DMS 273 (cell line): ENCODE measurements around the gene NCBP3.

Source experiments
- DNase-seq: peaks from one replicate; lab custom pipeline; 2025; ENCODE audit not compliant: unreplicated experiment; lab: John Stamatoyannopoulos, UW

Gene NCBP3

DNA sequence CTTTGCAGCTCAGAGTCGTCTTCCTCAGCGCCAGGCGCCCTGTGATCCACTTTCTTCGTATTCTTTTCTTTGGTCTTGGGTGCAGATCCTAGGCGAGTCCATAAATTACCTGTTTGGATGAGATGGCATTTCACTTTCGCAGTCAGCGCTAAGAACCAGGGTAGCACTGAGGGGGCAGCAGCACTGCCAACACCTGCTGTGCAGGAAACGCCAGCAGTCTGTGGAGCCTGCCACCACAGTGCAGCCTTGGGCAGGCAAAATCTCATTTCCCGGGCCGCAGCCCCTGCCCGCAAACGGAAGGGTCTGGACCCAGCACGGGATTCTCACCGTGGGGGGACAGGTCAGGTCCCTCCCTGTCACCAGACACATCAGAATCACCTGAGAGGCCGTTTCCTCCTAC, 32.9 kb downstream of the NCBP3 start:
- DNase-seq = no peak

DNA sequence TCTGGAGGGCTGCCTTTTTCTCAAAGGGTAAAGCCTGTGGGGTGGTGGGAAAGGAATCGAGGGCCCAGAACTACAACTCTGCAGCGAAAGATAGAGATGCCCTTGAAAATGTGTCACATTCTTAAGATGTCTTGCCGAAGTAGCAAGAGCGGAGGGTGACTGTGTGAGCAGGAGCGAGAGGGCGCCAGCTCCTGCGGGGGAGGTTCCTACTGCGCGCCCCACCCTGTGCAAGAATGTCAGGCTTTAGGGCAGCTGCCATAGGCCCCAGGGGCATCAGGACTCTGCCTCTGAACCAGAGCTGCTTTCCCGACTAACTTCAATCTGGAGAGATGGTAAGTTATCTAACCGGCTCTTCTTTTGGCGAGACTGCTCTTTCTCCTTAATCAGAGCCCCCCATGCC, 33.3 kb downstream of the NCBP3 start:
- no peak for DNase-seq

DNA sequence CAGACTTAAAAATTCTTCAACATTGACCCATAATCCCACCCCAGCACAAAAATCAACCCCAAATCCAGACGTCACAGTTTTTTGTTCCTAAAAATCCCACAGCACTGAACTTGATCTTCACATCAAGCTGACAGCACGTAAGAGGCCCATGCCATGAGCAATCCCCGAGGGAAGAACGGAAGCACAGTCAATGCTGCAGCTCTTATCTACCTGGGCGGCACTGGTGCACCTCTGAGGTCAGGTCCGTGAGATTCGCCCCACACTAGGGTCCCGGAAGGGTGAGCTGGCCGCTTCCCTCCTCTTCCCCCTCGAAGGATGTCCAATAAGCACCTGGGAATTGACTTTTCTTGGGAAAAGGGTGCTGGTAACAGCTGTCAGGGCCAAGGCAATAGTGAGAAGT, 33.8 kb downstream of the NCBP3 start:
- no peak for DNase-seq

DNA sequence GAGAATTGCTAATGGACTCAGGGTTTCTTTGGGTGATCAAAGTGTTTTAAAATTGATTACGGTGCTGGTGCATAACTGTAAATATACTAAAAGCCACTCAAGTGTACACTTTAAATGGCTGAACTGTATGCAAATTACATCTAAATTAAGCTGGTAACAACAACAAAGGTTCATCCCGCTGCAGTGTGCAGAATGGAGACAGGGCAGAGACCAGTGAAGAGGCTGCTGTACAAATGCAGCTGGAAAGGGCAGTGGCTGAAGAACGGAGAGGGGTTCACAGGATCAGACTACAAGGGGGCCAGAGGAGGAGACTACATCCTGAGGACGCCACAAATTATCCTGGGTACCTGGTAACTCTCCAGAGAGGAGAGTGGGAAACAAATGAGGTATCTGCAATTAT, 36.0 kb downstream of the NCBP3 start:
- no peak for DNase-seq

DNA sequence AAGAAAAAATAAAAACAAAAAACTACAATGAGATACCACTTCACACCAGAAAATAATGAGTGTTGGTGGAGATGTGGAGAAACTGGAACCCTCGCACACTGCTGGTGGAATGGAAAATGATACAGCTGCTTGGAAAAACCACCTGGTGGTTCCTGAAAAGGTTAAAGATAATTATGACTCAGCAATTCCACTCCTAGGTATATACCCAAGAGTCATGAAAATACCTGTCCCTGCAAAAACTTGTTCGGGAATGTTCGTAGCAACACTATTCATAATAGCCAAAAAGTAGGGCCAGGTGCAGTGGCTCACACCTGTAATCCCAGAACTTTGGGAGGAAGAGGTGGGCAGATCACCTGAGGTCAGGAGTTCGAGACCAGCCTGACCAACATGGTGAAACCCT, 36.9 kb downstream of the NCBP3 start:
- no peak for DNase-seq

DNA sequence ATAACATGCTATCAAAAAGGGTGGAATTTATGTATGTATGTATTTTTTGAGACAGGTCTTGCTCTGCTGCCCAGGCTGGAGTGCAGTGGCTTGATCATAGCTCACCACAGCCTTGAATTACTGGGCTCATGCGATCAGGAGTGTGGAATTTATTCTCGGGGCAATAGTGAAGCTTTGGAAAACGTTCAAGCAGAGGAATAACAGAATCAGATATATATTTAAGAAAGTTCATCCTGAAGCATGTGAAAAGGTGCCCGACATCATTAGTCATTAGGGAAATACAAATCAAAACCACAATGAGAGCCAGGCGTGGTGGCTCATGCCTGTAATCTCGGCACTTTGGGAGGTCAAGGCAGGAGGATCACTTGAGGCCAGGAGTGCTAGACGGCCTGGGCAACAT, 37.3 kb downstream of the NCBP3 start:
- DNase-seq = no peak

DNA sequence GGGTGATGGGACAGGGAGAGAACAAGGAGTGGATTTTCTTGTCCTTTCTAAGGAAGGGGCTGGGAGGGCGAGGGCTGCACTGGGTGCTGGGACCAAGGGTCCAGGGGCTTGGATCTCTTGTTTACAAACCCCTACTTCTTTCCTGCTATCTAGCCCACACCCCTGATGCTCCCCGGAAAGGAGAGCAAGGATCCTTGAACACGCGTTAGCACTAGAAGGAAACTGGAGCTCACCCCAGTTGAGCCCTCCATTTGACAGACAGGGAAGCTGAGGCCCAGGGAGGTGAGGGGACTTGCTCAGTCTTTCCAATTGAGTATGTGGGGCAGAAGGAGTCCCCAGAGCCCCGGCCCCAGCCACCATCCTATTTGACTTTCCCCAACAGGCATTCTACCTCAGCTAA, 40.5 kb downstream of the NCBP3 start:
- DNase-seq = no peak

DNA sequence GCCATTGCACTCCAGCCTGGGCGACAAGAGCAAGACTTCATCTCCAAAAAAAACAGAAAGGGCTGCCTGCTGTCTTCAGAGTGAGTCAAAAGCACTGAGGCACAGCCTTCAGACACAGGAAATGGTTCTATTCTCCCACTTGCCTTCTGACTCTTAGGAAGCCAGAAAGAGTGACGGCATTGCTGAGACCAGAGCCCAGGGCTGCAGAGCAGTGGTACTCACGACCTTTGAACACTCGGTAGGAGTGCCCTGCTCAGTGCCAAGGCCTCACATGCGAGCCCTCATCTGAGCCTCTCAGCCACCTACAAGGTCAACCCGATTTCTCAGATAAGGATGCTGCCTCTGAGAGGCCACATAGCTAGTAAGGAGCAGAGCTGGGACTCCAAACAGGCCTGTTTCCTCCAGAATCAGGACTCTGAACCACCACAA, 41.5 kb downstream of the NCBP3 start:
- no peak for DNase-seq

DNA sequence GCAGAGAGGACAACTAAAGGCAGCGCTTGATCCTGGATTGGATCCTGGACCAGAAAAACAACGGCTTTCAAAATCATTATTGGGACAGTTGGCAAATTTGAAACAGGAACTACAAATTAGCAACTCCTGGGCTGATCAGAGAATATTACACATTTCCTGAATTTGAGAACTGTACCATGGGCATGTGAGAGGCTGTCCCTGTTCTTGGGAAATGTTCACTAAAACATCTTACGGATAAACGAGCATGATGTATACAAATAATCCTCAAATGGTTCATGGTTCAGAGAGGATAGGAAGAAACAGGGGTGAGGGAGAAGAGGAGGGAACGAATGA, 42.8 kb downstream of the NCBP3 start:
- DNase-seq = no peak

DNA sequence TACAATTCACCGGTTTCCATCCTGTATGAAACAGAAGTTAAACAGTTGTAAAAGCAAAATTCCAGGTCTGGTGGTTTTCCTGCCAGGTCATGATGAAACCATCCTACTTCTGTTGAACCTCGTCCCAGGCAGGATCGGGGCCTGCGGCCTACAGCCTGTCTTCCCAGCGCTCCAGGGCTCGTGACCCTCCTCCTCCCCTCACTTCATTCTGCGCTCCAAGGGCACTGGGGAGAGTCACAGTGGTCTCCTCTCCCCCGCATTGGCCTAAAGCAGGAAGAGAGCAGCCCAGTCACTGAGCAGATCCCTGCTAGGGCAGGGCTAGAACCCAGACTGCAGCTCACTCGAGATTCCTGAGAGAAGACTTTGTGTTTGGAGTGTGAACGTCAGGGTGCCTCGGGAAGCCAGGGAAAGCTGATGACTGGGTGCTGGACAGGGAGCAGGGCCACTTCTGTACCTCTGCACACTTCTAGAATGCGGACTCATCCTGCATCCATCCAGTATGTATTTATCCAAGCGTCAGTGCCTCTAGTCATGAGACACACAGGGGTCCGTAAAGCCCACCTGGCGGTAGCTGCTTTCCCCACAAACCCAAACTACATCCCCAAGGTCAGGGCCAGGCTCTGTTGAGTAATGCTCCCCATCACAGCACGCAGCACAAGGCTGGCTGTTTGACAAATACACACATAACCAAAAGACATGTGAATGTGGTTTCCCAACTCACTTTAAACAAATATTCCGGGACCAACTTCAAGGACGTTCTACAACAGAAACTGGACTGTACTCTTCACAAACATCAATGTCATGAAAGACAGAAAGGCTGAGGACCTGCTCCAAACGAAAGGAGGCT, 43.4 kb downstream of the NCBP3 start:
- DNase-seq = no peak

DNA sequence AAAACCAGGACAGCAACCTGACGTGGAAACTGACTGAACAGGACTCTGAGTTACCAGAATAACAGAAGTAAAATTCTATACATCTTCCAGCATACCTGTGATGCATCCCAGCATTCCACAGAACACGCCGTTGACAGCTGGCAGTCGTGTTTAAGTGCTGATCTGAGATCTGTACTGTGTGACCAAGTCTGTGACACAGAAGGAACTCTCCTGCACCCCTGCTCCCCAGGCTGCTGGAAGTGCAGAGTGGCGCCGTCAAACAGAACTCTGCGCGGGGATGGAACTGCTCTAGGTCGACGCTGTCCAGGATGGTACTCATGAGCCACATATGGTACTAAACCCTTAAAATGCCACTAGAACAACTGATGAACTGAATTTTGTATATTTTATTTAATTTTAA, 44.3 kb downstream of the NCBP3 start:
- no peak for DNase-seq

DNA sequence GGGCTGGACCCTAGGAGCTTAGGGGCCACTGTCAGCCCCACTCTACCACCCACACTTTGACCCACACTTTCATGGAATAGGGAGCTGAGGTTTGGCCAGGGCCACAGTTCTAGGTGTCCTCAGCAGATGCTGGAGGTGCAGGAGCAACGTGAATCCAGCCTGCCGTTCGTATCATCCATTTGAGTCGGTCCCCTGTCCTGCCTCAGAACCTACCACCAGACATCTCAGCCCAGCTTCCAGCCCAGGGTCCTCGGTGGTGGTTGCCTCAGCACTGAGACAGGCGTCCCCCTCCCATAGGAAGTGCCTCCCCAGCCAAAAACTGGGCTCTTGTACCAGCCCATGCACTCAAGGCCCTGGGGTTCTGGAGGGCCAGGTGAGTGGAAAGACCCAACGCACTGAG, 44.7 kb downstream of the NCBP3 start:
- DNase-seq = no peak

DNA sequence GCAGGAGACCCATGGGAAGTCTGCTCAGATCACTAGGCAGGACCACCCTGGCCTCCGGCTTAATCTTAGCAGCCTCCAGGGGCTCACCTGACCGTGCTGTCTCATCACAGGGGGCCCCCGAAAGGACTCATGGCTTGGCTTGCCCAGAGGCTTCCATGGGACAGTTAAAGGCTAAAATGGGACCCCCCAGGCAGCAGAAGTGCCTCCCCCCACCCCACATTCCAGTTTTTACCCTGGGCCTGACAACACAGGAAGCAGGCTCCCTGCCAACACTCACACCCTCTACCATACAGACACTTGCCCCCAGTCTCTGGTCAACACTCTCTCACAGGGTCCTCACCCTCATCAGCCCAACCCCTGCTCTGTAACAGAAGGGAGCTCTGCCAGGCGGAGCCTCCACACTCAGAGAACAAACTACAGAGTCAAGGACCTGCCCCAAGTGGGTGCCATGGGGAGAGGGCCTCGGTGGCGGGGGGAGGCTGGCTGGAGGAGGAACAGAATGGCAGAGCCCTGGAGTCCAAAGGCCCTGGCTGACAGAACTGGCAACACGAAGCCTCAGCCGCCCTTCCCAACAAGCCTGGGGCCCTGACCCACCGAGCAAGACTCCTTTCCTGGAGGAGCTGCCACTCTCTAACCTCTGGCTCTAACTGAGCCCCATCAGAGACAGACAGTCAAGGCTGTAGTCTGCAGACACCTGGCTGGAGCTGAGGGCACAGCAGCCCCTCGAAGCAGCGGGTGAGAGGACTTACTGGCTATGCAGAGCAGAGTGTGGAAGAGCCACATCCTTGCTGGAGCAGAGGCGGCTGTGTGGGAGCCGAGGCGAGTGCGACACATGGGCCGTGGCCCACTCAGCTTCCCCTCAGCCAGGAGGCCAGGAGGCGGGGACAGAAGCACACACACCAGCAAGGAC, 45.4 kb downstream of the NCBP3 start, which contains the start of gene ITGAE:
TSS of gene ITGAE (minus strand) at position 827 of the 910 bp plus-strand sequence. CDS start at position 783, 44 bp downstream.
- DNase-seq = no peak

DNA sequence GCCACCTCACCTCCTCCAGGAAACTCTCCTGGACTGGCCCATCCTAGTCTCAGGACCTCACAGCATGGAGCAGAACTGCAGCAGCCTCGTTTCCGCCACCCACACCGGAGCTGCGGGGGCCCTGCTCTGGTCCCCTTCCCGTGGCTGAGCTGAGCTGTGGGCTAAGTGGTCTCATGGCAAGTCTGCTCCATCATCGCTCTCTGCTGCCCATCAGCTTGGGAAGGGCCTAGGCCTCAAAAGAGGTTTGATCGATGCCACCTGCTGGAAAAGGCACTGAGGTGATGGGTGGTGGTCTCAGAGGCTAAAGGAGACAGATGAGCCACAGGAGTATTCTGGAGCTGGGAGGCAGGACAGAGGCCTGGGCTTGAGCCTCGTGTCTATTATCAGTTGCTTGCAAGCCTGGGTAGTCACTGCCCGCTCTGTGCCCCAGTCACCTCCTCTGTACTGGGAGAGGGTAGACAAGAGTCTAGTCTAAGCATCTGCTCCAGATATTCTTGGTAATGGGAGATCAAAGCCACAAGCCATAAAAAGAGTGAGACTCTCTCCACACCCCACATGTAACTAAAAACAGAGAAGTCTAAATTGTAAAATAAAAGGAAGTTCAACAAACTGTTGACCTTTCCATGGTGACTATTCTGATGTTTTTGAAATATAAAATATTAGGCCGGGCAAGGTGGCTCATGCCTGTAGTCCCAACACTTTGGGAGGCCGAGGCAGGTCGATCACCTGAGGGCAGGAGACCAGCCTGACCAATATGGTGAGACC, 46.7 kb downstream of the NCBP3 start:
- peak; percentile 10 for DNase-seq

DNA sequence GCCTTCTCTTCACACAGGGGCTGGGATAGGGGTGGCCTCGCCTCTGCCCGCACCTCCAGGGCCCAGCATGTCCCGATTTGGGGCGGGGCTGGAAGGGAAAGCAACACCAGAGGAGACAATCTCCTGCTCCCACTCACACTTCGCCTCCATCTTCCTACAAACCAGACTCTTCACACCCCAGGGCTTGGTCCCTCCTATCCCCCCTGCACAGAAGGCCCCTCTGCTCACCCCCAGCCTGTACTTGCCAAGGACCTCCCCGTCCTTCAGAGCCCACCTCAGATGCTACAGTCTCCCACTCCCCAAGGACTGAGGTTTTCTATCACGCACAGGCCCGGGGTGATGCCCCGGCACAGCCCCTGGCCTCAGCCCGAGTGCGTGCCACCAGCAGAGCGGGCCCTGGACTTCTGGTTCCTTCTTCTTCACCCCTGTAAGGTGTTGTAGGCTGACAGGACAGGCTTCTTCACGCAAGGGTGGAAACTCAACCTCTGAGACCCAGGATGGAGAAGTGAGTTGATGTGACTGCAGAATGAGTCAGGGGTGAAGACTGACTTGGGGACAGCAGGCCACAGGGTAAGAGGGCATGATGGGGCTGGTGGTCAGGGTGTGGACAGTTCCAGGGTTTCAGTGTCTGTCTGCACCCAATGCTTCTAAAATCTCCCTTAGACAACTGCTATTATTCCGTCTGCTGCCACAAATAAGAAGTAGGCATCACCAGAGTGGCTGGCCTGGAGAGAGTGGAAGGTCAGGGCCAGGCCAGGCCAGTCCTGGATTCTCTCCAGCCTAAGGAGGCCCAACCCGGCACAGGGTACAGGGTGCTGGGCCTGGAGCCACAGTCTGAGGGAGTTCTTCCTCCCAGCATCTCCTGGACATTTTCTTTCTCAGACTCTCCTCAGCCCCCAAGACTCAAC, 47.5 kb downstream of the NCBP3 start:
- DNase-seq = no peak

DNA sequence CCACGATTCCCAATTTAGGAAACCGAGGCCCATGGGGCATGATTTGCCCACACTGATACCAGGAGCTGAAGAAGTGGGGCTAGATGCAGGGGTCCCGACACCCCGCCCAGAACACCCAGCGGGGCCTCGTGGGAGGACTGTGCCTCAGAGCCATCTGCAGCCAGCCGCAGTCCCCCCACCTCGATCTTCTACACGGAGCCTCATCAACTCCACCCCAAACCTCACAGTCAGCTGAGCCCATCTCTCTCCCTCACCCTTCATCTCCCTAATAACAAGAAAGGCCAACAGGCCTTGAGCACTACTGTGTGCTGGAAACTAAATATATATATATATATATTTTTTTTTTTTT, 49.2 kb downstream of the NCBP3 start:
- DNase-seq = no peak

DNA sequence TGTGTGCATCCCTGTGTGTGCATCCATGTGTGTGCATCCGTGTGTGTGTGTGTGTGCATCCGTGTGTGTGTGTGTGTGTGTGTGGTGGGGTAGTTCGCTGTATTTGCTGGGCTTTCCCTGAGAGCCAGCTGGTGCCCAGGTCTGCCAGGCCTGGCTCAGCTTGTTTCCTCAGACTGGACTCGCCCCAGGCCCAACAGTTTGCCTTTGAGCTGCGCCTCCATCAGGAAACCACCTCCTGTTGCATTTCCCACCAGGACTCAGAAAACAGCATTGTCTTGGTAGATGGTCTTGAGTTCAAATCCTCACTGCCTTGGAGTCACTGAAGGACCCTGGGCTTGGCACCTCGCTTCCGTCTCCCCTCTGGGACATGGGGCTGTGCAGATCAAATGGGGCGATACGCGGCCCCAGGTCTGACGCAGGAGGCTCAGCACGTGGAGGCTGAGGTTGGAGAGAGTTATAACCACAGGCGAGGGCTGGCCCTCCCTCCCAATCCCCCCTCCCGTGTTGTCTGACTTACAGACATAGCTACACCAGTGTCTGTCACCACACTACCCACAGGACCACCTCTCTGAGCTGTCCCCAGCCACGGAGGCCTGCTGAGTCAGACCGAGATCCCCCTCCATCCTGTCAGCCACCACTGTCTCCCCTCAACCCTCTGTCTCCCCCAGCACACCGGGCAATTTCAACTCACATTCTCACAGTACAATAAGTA, 49.8 kb downstream of the NCBP3 start:
- no peak for DNase-seq

DNA sequence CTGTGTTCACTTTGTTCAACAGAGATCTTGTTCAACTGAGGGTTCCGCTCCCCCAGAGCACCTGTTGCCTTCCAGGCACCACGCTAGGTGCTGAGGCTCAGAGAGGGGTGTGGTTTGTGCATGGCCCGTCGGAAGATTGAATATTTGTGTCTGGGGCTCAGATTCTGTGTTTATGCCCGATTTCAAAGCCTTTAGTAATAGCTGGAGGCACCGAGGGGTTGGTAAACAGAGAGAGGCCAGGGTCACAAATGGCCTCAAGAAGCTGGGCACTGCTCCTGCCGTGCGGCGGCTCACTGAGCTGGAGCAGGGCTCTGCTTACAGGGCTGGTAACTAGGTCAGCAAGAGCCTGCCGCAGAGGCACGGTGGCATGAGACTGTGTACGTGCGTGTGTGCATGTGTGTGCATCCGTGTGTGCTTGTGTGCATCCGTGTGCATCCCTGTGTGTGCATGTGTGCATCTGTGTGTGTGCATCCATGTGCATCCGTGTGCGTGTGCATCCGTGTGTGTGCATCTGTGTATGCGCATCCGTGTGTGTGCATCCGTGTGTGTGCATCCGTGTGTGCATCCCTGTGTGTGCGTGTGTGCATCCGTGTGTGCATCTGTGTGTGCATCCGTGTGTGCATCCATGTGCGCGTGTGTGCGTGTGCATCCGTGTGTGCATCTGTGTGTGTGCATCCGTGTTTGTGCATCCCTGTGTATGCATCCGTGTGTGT, 50.5 kb downstream of the NCBP3 start:
- no peak for DNase-seq
